GM23338 (cell line): ENCODE results near the gene TLE1. TPM values are rescaled to one million over a fixed set of nuclear protein-coding genes. Genes with fewer than 3 reads are reported as not detected.

Source experiments
- ATAC-seq: fragments of 200-7000 bp; cut with Tn5 transposase; 3 replicates; pipeline ENCODE4 v1.9.1; 2020
- DNase-seq: peaks from one replicate; pipeline ENCODE4 v3.0.0-alpha.2; 2015; ENCODE audit warnings: low spot score
- H2AFZ ChIP-seq: fragments of 200-600 bp; sonication (generic); 2 replicates; pipeline ENCODE4 v1.8.0; 2016; ENCODE audit warnings: antibody characterized with exemption, mild to moderate bottlenecking, moderate library complexity
- H3F3A ChIP-seq: fragments of 200-600 bp; sonication (generic); replicated peaks from 2 replicates; pipeline ENCODE4 v1.8.0; 2017; ENCODE audit warnings: antibody characterized with exemption, mixed run types, low read depth
- H3K27ac ChIP-seq: fragments of 200-600 bp; sonication (generic); 2 replicates; pipeline ENCODE4 v1.6.1; 2016; ENCODE audit warnings: low read depth
- H3K27me3 ChIP-seq: fragments of 200-600 bp; sonication (generic); 2 replicates; pipeline ENCODE4 v1.8.0; 2016; ENCODE audit warnings: mild to moderate bottlenecking, mixed run types, moderate library complexity; ENCODE audit not compliant: insufficient read depth
- H3K36me3 ChIP-seq: fragments of 200-600 bp; sonication (generic); 2 replicates; pipeline ENCODE4 v1.8.0; 2016; ENCODE audit warnings: mild to moderate bottlenecking; ENCODE audit not compliant: insufficient read depth
- H3K4me1 ChIP-seq: fragments of 200-600 bp; sonication (generic); 2 replicates; pipeline ENCODE4 v1.8.0; 2016; ENCODE audit warnings: mild to moderate bottlenecking, moderate library complexity; ENCODE audit not compliant: insufficient read depth
- H3K4me2 ChIP-seq: fragments of 200-600 bp; sonication (generic); 2 replicates; pipeline ENCODE4 v1.7.1; 2017; ENCODE audit warnings: mixed run types
- H3K4me3 ChIP-seq: fragments of 200-600 bp; sonication (generic); 2 replicates; pipeline ENCODE4 v1.6.1; 2016; ENCODE audit warnings: mixed run types
- H3K79me2 ChIP-seq: fragments of 200-600 bp; sonication (generic); replicated peaks from 2 replicates; pipeline ENCODE4 v1.8.0; 2017; ENCODE audit warnings: mild to moderate bottlenecking; ENCODE audit not compliant: insufficient read depth
- H3K9me2 ChIP-seq: fragments of 200-600 bp; sonication (generic); 2 replicates; pipeline ENCODE4 v1.8.0; 2017; ENCODE audit not compliant: insufficient read depth
- H4K20me1 ChIP-seq: fragments of 200-600 bp; sonication (generic); replicated peaks from 2 replicates; pipeline ENCODE4 v1.8.0; 2017; ENCODE audit warnings: mild to moderate bottlenecking; ENCODE audit not compliant: insufficient read depth
- H3K27ac Mint-ChIP-seq: 2 replicates; pipeline ENCODE4 v1.8.0; 2020; ENCODE audit warnings: inconsistent platforms, mild to moderate bottlenecking, moderate library complexity, mixed read lengths
- H3K27me3 Mint-ChIP-seq: 3 replicates; pipeline ENCODE4 v1.8.0; 2022; ENCODE audit warnings: low read depth, mild to moderate bottlenecking, moderate library complexity, mixed read lengths, inconsistent platforms; ENCODE audit not compliant: insufficient read depth, poor library complexity
- H3K36me3 Mint-ChIP-seq: 3 replicates; pipeline ENCODE4 v1.8.0; 2021; ENCODE audit warnings: low read depth, mild to moderate bottlenecking, inconsistent platforms, moderate library complexity, mixed read lengths
- H3K4me1 Mint-ChIP-seq: 3 replicates; pipeline ENCODE4 v1.8.0; 2020; ENCODE audit warnings: mild to moderate bottlenecking, inconsistent platforms, mixed read lengths
- H3K4me3 Mint-ChIP-seq: 3 replicates; pipeline ENCODE4 v1.8.0; 2021; ENCODE audit warnings: moderate library complexity, mild to moderate bottlenecking, inconsistent platforms, mixed read lengths
- H3K9me3 Mint-ChIP-seq: 3 replicates; pipeline ENCODE4 v1.8.0; 2020; ENCODE audit warnings: moderate library complexity, mild to moderate bottlenecking, inconsistent platforms, mixed read lengths
- CREB1 ChIP-seq: fragments of 250-450 bp; sonication (Bioruptor Pico); IDR thresholded peaks from 2 replicates; pipeline ENCODE4 v1.5.0; 2020; ENCODE audit warnings: low read depth, mild to moderate bottlenecking, moderate library complexity
- EZH2 ChIP-seq: fragments of 200-600 bp; sonication (generic); IDR thresholded peaks from one replicate; pipeline ENCODE4 v1.8.0; 2017; ENCODE audit warnings: antibody characterized with exemption, mild to moderate bottlenecking, low read depth; ENCODE audit not compliant: unreplicated experiment
- EZH2phosphoT487 ChIP-seq: fragments of 200-600 bp; sonication (generic); IDR thresholded peaks from one replicate; pipeline ENCODE4 v1.8.1; 2018; ENCODE audit warnings: antibody characterized with exemption; ENCODE audit not compliant: unreplicated experiment
- NANOG ChIP-seq: IDR thresholded peaks from 2 replicates; pipeline ENCODE4 v1.6.1; 2016; ENCODE audit warnings: antibody characterized with exemption, borderline replicate concordance
- POLR2AphosphoS5 ChIP-seq: IDR thresholded peaks from 2 replicates; pipeline ENCODE4 v1.6.1; 2016; ENCODE audit warnings: antibody characterized with exemption, low read depth
- STAT1 ChIP-seq: IDR thresholded peaks from one replicate; pipeline ENCODE4 v1.6.1; 2016; ENCODE audit warnings: antibody characterized with exemption; ENCODE audit not compliant: unreplicated experiment
- ZNF114 ChIP-seq: fragments of 250-450 bp; sonication (Bioruptor Pico); IDR thresholded peaks from 2 replicates; pipeline ENCODE4 v1.5.0; 2020; ENCODE audit warnings: mild to moderate bottlenecking, moderate library complexity
- ZNF331 ChIP-seq: fragments of 250-450 bp; sonication (Bioruptor Pico); IDR thresholded peaks from 2 replicates; pipeline ENCODE4 v1.5.0; 2020; ENCODE audit warnings: low read depth, mild to moderate bottlenecking, moderate library complexity
- polyA plus RNA-seq: library from polyadenylated mRNA; unstranded; fragments of >200 nt; fragmentation: Nextera tagmentation; extraction: Ambion mirVana; gene quantifications from 2 replicates; pipeline ENCODE4 v1.2.1, GENCODE V29; 2016
- total RNA-seq: library from RNA; depleted of rRNA; stranded (reverse); fragments of >200 nt; shearing (Covaris generic); gene quantifications from 2 replicates; pipeline ENCODE4 v1.2.3, GENCODE V29; 2014
- TF ChIP-seq, protein P1 (sequence below): fragments of 250-450 bp; sonication (Bioruptor Pico); IDR thresholded peaks from 2 replicates; pipeline ENCODE4 v1.5.0; 2020; ENCODE audit warnings: mild to moderate bottlenecking, moderate library complexity
- TF ChIP-seq, protein P2 (sequence below): IDR thresholded peaks from one replicate; pipeline ENCODE4 v1.6.1; 2018; ENCODE audit warnings: antibody characterized with exemption; ENCODE audit not compliant: unreplicated experiment
- TF ChIP-seq, protein P3 (sequence below): IDR thresholded peaks from 2 replicates; pipeline ENCODE4 v1.6.1; 2016; ENCODE audit warnings: antibody characterized with exemption
- TF ChIP-seq, protein P4 (sequence below), 2 experiments: fragments of 200-600 bp in 1 of 2; sonication (generic) in 1 of 2; conservative IDR thresholded peaks; 2 replicates each; pipeline versions ENCODE4 v1.5.1 to v1.6.1; 2016 to 2017; ENCODE audit warnings: antibody characterized with exemption in 2 of 2, low read depth in 2 of 2, mild to moderate bottlenecking in 2 of 2, moderate library complexity in 1 of 2

The TLE1 gene
- total and polyA plus RNA-seq, 2 experiments from 2014 or later, result 58.1 to 132 TPM

DNA sequence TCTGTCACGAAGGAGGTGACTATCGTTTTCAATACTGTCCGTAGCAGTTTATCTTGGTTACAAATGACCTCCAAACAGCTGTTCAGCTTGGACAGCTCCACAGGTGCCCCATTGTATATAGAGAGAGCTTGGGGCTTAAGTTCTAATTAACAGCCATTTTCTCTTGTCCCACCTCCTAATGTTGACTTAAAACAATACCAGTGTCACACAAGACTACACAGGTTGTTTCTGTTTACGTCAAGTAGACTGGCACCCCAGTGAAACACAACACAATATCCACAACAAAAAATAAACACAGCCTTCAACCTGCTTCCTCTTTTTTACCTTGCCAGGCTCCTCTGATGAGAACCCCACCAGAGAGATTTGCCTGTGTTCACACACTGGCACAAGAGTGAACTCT lies 39.8 kb upstream of the TLE1 start:
- Mint-ChIP-seq H3K36me3 (no peaks in the 10 kb centered on the region; the same call in 2 of the 3 replicates), H3K9me3 (no peaks in the 10 kb centered on the region), H3K27me3 (peaks cover 8% of the 10 kb centered on the region), H3K4me3 (no peak overlapping the region), H3K27ac (no peak overlapping the region), H3K4me1 (no peaks in the 10 kb centered on the region)
- no peak for DNase-seq
- Histone ChIP-seq H3K27me3 (no peaks in the 10 kb centered on the region), H3K36me3 (no peaks in the 10 kb centered on the region), H2AFZ (no peak overlapping the region), H4K20me1 (no peaks in the 10 kb centered on the region), H3K4me1 (no peaks in the 10 kb centered on the region), H3F3A (no peaks in the 10 kb centered on the region), H3K4me3 (no peak overlapping the region), H3K27ac (no peak overlapping the region), H3K4me2 (no peak overlapping the region), H3K9me2 (peaks cover 3% of the 10 kb centered on the region; the same call in 1 of the 2 replicates), H3K79me2 (no peaks in the 10 kb centered on the region)
- TF ChIP-seq STAT1 (no peak), ZNF114 (no peak), EZH2 (no peak), EZH2phosphoT487 (no peak), ZNF331 (CRISPR knock-in tag) (no peak), CREB1 (CRISPR knock-in tag) (no peak), NANOG (no peak), POLR2AphosphoS5 (no peak)
- TF ChIP-seq, protein P1, sequence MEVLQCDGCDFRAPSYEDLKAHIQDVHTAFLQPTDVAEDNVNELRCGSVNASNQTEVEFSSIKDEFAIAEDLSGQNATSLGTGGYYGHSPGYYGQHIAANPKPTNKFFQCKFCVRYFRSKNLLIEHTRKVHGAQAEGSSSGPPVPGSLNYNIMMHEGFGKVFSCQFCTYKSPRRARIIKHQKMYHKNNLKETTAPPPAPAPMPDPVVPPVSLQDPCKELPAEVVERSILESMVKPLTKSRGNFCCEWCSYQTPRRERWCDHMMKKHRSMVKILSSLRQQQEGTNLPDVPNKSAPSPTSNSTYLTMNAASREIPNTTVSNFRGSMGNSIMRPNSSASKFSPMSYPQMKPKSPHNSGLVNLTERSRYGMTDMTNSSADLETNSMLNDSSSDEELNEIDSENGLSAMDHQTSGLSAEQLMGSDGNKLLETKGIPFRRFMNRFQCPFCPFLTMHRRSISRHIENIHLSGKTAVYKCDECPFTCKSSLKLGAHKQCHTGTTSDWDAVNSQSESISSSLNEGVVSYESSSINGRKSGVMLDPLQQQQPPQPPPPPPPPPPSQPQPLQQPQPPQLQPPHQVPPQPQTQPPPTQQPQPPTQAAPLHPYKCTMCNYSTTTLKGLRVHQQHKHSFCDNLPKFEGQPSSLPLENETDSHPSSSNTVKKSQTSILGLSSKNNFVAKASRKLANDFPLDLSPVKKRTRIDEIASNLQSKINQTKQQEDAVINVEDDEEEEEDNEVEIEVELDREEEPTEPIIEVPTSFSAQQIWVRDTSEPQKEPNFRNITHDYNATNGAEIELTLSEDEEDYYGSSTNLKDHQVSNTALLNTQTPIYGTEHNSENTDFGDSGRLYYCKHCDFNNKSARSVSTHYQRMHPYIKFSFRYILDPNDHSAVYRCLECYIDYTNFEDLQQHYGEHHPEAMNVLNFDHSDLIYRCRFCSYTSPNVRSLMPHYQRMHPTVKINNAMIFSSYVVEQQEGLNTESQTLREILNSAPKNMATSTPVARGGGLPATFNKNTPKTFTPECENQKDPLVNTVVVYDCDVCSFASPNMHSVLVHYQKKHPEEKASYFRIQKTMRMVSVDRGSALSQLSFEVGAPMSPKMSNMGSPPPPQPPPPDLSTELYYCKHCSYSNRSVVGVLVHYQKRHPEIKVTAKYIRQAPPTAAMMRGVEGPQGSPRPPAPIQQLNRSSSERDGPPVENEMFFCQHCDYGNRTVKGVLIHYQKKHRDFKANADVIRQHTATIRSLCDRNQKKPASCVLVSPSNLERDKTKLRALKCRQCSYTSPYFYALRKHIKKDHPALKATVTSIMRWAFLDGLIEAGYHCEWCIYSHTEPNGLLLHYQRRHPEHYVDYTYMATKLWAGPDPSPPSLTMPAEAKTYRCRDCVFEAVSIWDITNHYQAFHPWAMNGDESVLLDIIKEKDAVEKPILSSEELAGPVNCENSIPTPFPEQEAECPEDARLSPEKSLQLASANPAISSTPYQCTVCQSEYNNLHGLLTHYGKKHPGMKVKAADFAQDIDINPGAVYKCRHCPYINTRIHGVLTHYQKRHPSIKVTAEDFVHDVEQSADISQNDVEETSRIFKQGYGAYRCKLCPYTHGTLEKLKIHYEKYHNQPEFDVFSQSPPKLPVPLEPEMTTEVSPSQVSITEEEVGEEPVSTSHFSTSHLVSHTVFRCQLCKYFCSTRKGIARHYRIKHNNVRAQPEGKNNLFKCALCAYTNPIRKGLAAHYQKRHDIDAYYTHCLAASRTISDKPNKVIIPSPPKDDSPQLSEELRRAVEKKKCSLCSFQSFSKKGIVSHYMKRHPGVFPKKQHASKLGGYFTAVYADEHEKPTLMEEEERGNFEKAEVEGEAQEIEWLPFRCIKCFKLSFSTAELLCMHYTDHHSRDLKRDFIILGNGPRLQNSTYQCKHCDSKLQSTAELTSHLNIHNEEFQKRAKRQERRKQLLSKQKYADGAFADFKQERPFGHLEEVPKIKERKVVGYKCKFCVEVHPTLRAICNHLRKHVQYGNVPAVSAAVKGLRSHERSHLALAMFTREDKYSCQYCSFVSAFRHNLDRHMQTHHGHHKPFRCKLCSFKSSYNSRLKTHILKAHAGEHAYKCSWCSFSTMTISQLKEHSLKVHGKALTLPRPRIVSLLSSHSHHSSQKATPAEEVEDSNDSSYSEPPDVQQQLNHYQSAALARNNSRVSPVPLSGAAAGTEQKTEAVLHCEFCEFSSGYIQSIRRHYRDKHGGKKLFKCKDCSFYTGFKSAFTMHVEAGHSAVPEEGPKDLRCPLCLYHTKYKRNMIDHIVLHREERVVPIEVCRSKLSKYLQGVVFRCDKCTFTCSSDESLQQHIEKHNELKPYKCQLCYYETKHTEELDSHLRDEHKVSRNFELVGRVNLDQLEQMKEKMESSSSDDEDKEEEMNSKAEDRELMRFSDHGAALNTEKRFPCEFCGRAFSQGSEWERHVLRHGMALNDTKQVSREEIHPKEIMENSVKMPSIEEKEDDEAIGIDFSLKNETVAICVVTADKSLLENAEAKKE (CRISPR knock-in tag), result no peak
- TF ChIP-seq, protein P2, sequence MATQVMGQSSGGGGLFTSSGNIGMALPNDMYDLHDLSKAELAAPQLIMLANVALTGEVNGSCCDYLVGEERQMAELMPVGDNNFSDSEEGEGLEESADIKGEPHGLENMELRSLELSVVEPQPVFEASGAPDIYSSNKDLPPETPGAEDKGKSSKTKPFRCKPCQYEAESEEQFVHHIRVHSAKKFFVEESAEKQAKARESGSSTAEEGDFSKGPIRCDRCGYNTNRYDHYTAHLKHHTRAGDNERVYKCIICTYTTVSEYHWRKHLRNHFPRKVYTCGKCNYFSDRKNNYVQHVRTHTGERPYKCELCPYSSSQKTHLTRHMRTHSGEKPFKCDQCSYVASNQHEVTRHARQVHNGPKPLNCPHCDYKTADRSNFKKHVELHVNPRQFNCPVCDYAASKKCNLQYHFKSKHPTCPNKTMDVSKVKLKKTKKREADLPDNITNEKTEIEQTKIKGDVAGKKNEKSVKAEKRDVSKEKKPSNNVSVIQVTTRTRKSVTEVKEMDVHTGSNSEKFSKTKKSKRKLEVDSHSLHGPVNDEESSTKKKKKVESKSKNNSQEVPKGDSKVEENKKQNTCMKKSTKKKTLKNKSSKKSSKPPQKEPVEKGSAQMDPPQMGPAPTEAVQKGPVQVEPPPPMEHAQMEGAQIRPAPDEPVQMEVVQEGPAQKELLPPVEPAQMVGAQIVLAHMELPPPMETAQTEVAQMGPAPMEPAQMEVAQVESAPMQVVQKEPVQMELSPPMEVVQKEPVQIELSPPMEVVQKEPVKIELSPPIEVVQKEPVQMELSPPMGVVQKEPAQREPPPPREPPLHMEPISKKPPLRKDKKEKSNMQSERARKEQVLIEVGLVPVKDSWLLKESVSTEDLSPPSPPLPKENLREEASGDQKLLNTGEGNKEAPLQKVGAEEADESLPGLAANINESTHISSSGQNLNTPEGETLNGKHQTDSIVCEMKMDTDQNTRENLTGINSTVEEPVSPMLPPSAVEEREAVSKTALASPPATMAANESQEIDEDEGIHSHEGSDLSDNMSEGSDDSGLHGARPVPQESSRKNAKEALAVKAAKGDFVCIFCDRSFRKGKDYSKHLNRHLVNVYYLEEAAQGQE, result no peak
- TF ChIP-seq, protein P3, sequence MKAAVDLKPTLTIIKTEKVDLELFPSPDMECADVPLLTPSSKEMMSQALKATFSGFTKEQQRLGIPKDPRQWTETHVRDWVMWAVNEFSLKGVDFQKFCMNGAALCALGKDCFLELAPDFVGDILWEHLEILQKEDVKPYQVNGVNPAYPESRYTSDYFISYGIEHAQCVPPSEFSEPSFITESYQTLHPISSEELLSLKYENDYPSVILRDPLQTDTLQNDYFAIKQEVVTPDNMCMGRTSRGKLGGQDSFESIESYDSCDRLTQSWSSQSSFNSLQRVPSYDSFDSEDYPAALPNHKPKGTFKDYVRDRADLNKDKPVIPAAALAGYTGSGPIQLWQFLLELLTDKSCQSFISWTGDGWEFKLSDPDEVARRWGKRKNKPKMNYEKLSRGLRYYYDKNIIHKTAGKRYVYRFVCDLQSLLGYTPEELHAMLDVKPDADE, result no peak
- TF ChIP-seq, protein P4, sequence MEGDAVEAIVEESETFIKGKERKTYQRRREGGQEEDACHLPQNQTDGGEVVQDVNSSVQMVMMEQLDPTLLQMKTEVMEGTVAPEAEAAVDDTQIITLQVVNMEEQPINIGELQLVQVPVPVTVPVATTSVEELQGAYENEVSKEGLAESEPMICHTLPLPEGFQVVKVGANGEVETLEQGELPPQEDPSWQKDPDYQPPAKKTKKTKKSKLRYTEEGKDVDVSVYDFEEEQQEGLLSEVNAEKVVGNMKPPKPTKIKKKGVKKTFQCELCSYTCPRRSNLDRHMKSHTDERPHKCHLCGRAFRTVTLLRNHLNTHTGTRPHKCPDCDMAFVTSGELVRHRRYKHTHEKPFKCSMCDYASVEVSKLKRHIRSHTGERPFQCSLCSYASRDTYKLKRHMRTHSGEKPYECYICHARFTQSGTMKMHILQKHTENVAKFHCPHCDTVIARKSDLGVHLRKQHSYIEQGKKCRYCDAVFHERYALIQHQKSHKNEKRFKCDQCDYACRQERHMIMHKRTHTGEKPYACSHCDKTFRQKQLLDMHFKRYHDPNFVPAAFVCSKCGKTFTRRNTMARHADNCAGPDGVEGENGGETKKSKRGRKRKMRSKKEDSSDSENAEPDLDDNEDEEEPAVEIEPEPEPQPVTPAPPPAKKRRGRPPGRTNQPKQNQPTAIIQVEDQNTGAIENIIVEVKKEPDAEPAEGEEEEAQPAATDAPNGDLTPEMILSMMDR (conservative IDR thresholded peaks at IDR 0.05; ENCODE audit: low read depth in 2 of 2), result no peak
- no peak for ATAC-seq
